ENCODE measurements around the gene SIGLEC12.

The SIGLEC12 gene

GRCh38 chr19:51514866-51515481 is 13.4 kb upstream of the SIGLEC12 start:
- H3K4me3 ChIP-seq (ENCODE audit: low read depth, low read length): no peak overlapping the region
- TF ChIP-seq CTCF (IDR thresholded peaks at IDR 0.05; ENCODE audit: insufficient read depth, low read length, missing control alignments): peak; percentile 66
- POLR2A ChIA-PET: no interaction called here
- DNase-seq (ENCODE audit: low read depth, low spot score): peak; percentile 1
- CTCF ChIA-PET: interaction anchor here (0.7 to 3.1 kb wide), 26 partner anchors 7 to 177 kb away, joined by 3 to 18 read pairs (median 4); partner anchors contain the start of gene ZNF175

- no peak for TF ChIP-seq CTCF (IDR thresholded peaks at IDR 0.05; ENCODE audit: insufficient read depth, low read length, missing control alignments)
- DNase-seq (ENCODE audit: low read depth, low spot score): no peak
- H3K4me3 ChIP-seq (ENCODE audit: low read depth, low read length): no peak overlapping the region
- ChIA-PET CTCF (interaction anchor here (0.7 to 3.1 kb wide), 16 partner anchors 9 to 176 kb away, joined by 3 to 18 read pairs (median 4); partner anchors contain the start of gene ZNF175), POLR2A (no interaction called here)
Measured at GRCh38 chr19:51513968-51514367, 12.4 kb upstream of the SIGLEC12 start.

GRCh38 chr19:51511353-51511752 is 9.8 kb upstream of the SIGLEC12 start:
- DNase-seq (ENCODE audit: low read depth, low spot score): no peak
- ChIA-PET POLR2A (no interaction called here), CTCF (no interaction called here)
- no peak overlapping the region for H3K4me3 ChIP-seq (ENCODE audit: low read depth, low read length)
- TF ChIP-seq CTCF (IDR thresholded peaks at IDR 0.05; ENCODE audit: insufficient read depth, low read length, missing control alignments): peak; percentile 3

- DNase-seq (ENCODE audit: low read depth, low spot score): no peak
- H3K4me3 ChIP-seq (ENCODE audit: low read depth, low read length): no peak overlapping the region
- ChIA-PET CTCF (no interaction called here), POLR2A (no interaction called here)
- no peak for TF ChIP-seq CTCF (IDR thresholded peaks at IDR 0.05; ENCODE audit: insufficient read depth, low read length, missing control alignments)
Measured at GRCh38 chr19:51509823-51510660, 8.4 kb upstream of the SIGLEC12 start.

- no peak for DNase-seq (ENCODE audit: low read depth, low spot score)
- no peak overlapping the region for H3K4me3 ChIP-seq (ENCODE audit: low read depth, low read length)
- ChIA-PET CTCF (interaction anchor here (0.8 kb wide), 1 partner anchor 8 kb away, joined by 4 read pairs; no protein-coding TSS in a partner anchor), POLR2A (no interaction called here)
- no peak for TF ChIP-seq CTCF (IDR thresholded peaks at IDR 0.05; ENCODE audit: insufficient read depth, low read length, missing control alignments)
Measured at GRCh38 chr19:51508059-51508733, 6.6 kb upstream of the SIGLEC12 start.

- no peak for TF ChIP-seq CTCF (IDR thresholded peaks at IDR 0.05; ENCODE audit: insufficient read depth, low read length, missing control alignments)
- DNase-seq (ENCODE audit: low read depth, low spot score): no peak
- CTCF ChIA-PET: interaction anchor here (0.8 kb wide), 1 partner anchor 8 kb away, joined by 4 read pairs; no protein-coding TSS in a partner anchor
- POLR2A ChIA-PET: no interaction called here
- no peak overlapping the region for H3K4me3 ChIP-seq (ENCODE audit: low read depth, low read length)
Measured at GRCh38 chr19:51507640-51508058, 6.0 kb upstream of the SIGLEC12 start.

Data from AG04449 (cell line).